Suppressor macrophage treated with lipopolysaccharide for 4 hours (primary cell): ENCODE data around the gene MISP3.

Experiments used
- DNase-seq: peaks from one replicate; pipeline ENCODE4 v3.0.0-alpha.2; 2020

Gene MISP3

DNA sequence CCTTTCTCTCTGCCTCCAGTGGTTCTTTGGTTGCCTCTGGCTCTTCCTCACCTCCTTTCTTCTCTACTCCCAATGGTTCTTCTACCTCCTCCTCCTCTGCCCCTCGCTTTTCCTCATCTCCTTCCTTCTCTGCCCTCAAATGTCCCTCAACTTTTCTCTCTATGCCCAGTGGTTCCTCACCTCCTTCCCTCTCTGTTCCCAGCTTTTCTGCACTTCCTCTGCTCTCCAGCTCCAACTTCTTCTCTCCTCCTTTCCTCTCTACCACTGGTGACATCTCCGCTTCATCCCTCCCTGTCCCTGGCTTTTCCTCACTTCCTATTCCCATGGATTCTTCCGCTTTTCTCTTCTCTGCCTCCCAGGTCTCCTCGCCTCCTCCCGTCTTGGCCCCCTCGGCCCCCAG is 18.5 kb upstream of the MISP3 start:
- no peak for DNase-seq

DNA sequence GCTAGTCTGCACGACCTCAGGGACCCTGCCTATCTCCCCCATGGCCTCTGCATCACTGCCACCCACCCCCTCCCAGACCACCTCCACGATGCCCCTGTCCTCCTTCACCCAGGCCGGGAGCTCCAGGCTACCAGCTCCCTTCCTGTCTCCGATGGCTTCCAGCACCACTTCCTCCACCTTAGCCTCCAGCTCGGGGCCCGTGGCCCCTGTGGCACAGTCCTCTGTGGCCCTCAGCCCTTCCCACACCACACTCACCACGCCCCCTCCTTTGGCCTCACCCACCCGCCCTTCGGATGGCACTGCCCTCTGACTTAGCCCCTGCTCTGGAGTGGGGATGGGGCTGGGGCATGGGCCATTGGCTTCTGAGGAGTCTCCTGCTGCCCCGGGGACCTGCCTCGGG is 17.9 kb upstream of the MISP3 start:
- DNase-seq = no peak

DNA sequence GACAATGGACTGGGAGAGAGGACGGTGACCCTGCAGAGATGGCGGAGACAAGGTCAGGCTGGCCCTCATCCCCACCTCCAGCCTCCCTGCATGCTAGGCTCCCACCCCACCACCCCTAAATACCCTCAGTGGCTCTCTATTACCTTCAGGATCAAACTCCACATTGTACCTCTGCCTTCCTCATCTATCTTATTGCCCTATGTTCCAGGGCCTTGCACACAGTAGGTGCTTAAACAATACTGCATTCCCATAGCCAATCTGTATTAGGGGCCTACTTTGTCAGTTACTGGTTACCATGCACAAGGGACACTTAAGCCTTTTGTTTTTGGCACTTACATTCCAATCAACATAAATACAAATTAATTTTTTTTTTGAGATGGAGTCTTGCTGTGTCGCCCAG is 17.2 kb upstream of the MISP3 start:
- DNase-seq = no peak

DNA sequence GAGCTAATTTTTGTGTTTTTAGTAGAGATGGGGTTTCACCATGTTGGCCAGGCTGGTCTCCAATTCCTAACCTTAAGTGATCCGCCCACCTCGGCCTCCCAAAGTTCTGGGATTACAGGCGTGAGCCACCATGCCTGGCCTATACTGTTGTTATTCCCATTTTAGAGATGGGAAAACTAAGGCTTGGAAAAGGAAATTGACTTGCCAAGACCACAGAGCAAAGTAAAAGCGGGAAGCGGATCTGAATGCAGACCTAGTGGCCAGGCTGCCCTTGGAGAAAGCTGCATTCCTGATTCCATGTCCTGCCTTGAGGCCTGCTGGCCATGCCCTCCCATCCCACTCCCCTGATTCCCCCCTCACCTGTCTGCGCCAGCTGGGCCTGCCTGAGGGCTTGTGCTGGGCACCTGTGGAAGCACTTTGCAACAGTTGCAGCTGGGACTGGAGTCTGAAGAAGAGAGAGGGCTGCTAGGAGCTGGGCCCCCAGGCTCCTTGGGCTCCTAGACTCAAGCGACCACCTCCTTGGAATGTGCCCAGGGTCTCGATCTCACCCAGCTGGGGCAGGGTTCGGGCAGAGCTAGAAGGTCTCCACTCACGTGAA is 16.4 kb upstream of the MISP3 start:
- DNase-seq = no peak

DNA sequence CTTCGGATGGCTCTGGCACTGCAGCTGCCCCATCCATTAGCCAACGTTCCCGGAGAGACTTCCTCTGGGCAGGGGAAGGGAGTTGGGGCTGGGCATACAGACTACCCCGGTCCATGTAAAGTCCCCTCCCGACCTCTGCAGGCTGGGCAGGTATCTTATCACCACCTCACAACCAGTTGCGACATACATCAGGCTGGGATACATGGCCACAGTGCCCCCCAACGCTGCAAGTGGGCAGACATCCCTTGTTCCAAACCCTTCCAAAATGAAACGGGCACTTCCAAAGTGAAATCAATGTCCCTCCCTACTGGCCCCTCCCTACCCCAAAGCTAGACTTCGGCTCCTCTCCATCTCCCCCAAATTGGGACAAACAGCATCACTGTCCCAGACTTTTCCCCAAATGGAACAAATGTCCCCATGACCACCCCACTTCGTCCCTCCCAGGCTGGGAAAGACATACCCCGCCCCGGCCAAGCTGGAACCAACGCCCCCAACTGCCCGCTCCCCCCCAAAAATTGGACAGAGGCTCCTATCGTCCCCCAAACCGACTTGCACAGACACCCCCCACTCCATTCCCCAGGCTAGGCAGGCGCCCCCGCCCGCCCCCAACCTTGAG is 15.7 kb upstream of the MISP3 start:
- no peak for DNase-seq

DNA sequence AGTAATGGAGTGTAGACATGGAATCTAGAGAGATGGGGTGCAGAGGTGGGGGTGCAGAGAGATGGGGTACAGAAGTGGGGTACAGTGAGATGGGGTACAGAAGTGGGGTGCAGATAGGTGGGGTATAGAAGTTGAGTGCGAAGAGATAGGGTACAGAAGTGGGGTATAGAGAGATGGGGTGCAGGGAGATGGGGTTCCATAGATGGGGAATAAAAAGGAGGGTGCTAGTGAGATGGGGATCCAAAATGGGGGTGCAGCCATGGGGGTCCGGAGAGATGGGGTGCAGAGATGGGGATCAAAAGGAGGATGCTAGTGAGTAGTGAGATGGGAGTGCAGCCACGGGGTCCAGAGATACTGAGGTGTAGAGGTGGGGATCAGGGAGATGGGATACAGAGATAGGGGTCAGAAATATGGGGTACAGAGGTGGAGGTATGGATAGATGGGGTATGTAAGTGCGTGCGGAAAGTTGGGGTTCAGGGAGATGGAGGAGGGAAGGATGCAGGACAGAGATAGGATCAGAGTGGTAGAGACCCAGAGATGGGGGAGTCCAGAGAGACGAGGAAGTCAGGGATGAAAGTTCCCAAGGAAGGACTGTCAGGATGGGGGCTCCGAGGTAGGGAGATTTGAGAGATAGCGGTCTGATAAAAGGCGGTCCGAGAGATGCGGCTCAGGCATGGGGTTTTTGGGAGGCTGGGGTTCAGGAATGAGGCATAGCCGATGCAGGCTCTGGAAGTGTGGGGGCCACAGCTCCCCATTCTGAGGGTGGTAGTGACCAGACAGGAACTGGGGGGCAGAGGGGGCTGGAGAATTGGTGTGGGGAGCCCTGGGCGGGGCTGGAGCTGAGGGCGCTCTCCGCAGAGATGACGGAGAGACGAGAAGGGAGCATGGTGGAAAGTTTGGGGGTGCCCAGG is 14.1 kb upstream of the MISP3 start:
- DNase-seq = no peak

DNA sequence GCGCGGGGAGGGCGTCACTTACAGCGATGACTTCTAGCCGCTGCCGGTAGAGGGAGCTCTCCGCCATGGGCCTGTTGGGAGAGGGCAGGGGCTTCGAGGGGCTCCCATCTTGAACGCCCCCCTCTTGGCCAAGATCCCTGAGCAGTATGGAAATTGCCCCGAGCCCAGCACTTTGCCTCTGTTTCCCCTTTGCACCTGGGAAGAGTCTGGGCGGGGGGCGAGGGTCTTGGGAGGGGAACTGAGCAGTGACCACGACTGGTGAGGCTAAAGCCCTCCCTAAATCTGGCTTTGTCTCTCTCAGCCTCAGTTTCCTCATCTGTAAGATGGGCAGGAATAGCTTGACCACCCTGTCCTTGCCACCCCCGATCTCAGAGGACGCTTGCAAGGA is 13.5 kb upstream of the MISP3 start:
- DNase-seq = peak; percentile 28

DNA sequence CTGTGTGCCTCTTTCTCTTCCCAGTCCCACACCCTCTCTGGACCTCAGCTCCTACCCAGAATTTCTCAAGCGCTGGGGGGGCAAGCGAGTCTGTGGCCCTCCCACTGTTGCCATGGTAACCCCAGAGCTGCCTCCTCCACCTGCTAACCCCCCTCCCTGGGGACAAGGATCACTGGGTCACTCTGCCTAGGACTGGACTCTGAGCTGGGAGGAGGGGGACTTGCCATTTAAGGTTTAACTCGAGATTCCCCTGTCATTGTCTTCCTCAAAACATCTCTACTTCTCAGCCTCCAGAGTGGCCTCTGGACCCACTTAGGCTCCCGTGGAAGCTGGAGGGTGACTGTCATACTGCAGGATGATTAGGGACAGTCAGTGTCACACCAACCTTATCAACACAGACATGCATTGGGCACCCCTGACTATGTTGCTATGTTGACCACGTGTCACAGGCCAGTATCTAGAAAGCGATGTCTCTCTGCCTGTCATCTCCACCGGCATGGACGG is 12.9 kb upstream of the MISP3 start:
- no peak for DNase-seq

DNA sequence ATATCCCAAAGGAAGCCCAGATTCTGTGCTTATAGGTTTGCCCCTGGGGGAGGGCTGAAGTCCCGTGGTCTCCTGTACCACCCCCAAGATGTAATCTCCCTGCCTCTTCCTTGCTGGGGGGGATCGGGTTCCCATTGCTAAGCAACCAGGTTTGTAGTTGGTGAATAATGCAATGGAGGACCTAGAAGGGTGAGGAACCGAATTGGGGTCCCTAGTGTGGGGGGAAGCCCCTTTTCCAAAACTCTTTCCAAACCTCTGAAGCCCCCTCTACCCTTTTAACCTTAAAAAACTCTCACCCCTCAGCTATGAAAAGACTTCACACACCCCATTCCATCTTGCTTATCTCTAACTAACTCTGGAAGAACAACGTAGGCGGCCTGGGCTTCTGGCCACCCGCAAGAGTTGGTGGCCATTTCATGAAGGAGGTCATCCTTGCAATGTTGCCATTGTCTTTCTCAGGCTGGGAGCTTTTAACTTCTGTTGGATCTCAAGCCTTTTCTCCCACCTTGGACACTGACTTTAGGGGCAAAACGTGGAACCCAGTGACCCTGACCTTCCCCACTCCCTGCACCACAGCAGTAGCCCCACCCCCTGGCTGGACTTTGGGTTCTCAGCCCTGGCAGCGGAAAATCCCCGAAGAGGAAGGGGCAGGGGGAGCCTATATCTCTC is 11.4 kb upstream of the MISP3 start:
- DNase-seq = no peak

DNA sequence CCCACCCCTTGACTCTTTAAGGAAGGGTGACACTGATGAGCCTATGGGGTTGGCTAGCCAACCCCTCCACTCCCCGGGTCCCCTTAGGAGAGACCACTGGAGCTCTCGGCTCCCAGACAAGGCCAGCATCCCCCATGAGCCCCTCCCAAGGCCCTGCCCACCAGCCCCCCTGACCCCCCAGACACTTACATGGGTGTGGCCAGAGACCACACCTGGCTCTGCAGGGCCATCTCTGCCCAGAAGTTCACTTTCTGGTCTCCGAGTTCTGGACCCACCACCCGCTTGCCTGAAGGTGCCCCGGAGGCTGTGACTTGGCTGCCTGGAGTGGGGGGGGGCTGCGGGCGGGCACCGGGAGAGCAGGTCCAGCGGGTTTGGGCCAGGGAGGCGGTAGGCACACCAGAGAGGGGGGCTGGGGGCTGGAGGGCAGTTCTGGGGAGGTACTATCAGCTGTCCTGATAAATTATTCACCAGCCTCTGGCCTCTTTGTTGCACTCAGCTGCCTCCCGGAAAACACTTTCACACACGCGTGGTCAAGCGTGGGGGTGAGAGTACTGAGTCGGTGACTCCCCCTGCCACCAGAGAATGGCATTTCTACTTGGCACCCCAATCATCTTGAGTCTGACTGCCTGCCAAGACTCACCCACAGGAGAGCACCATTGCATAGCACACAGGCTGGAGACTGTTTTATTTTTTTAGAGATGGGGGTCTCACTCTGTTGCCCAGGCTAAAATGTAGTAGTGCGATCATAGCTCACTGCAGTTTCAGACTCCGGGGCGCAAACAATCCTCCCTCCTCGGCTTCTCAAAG is 10.6 kb upstream of the MISP3 start, which contains the start of gene PALM3:
Gene PALM3 (minus strand): TSS at position 326 of the 807 bp plus-strand sequence. CDS start 96 bp downstream, at position 230.
- no peak for DNase-seq

DNA sequence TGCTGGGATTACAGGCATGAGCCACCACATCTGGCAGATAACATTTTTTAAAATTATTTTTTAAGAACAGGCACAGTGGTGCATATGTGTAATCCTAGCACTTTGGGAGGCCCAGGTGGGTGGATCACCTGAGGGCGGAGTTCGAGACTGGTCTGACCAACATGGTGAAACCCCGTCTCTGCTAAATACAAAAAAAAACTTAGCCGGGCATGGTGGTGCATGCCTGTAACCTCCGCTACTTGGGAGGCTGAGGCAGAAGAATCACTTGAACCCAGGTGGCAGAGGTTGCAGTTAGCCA is 10.1 kb upstream of the MISP3 start:
- DNase-seq = no peak

DNA sequence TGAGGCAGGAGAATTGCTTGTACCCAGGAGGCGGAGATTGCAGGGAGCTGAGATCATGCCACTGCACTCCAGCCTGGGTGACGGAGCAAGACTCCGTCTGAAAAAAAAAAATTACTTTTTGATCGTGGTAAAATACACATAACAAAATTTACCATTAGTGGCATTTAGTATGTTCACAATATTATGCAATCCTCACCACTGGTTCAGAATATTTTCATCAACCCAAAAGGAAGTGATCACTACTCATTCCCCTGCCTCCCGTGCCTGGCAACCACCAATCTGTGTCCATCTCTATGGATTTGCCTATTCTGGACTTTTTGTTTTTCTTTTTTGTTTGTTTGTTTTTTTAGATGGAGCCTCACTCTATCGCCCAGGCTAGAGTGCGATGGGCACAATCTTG is 9.5 kb upstream of the MISP3 start:
- DNase-seq = peak; percentile 20

DNA sequence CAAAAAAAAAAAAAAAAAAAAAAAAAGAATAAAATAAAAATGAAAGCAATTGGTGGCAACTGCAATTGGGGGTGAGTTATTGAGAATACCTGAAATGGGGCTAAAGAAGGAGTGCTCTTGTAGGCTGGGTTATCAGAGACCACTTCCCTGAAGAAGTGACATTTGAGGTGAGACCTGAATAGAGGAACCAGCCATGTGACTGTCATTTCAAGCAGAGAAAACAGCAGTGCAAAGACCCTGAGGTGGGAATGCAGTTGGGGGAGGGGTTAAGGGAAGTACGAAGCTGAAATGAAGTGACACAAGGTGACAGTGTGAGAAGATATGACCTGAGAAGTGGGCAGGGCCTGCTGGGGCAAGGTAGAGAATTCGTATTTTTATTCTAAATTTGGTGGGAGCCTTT is 6.5 kb upstream of the MISP3 start:
- no peak for DNase-seq

DNA sequence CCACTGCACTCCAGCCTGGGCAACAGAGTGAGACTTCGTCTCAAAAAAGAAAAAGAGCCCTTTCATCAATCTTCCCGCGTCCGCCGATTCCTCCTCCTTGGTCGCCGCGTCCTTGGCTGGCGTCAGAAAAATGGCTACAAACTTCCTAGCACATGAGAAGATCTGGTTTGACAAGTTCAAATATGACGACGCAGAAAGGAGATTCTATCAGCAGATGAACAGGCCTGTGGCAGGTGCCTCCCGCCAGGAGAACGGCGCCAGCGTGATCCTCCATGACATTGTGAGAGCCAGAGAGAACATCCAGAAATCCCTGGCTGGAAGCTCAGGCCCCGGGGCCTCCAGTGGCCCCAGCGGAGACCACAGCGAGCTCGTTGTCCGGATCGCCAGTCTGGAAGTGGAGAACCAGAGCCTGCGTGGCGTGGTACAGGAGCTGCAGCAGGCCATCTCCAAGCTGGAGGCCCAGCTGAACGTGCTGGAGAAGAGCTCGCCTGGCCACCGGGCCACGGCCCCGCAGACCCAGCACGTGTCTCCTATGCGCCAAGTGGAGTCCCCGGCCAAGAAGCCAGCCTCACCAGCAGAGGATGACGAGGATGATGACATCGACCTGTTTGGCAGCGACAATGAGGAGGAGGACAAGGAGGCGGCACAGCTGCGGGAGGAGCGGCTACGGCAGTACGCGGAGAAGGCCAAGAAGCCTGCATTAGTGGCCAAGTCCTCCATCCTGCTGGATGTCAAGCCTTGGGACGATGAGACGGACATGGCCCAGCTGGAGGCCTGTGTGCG is 2.1 kb upstream of the MISP3 start:
- no peak for DNase-seq

DNA sequence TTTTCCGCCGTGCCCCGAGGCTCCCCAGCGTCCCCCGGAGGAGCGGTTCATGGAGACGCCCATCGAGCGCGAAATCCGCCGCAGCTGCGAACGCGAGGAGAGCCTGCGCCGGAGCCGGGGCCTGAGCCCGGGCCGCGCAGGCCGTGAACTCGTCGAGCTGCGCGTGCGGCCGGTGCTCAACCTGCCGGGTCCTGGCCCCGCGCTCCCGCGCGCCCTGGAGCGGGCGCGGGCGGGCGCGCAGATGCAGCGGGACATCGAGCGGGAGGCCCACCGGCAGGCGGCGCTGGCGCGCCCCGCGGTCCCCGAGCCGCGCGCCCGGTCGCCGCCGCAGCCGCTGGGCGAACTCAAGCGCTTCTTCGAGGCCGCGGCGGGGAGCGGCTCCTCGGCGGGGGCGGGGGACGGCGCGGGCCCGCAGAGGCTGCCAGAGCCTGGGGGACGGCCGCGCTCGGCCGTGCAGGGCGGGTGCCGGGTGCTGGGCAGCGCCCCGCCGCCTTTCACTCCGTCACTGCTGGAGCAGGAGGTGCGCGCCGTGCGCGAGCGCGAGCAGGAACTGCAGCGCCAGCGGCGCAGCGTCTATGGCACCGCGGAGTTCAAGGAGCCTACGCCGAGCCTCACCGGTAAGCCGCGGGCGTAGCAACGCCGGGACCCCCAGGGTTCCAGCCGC is 807 bp downstream of the MISP3 start:
- DNase-seq = peak; percentile 85

DNA sequence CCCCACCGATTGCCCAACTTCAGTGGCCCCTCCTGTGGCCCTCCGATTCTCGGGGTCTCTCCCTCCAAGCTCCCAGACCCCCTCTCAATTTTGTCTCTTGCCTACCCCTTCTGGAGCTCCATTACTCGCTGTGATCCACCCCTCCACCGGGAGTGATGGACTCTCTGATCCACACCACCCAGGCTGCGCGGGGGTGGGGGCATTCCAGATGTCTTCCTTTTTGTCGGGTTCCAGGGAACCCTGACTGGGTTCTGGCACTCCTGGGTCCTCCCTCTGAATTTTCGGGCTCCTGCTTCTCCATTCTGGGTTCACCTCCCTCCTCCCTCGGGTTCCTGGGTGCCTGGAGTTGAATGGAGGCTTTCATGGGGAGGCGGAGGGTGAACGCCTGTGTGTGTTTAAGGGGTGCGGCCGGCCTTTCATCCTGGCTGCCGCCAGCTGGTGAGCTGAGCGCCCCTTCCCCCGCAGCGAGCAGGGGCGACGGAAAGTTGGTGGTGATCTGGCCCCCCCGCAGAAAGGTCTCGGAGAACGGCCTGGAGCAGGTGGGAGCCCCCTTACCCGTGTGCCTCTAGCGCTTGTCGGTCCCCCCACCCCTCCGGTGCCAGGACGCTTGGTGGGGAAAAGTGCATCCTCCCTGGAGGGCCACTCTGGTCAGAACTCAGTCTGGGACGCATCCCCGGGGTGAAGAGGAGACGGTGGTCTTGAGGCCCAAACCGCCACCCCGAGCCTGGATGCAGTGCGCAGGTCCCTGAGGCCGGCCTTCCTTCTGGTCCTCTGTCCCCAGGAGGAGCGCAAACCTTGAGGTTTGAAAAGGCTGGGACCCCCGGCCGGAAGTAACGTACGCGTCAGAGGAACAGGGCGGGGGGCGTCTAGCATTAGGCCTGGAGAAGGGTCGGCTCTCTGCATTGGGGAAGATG is 1.6 kb downstream of the MISP3 start:
- DNase-seq = no peak

DNA sequence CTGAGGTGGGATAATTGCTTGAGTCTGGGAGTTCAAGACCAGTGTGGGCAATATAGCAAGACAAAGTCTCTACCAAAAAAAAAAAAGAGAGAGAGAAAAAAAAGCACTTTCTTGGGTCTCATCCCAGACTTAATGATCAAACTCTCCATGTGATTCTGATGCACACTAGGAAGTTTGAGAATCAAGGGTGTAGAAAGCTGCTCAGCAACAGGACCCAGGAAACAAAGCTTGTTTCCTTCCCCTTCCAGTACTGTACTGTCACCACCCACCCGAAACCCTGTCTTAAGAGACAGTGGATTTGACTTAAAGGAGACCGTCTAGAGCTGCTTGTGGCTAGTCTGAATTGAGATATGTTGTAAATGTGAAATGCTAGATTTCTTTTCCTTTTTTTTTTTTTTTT is 5.8 kb downstream of the MISP3 start:
- DNase-seq = peak; percentile 85

DNA sequence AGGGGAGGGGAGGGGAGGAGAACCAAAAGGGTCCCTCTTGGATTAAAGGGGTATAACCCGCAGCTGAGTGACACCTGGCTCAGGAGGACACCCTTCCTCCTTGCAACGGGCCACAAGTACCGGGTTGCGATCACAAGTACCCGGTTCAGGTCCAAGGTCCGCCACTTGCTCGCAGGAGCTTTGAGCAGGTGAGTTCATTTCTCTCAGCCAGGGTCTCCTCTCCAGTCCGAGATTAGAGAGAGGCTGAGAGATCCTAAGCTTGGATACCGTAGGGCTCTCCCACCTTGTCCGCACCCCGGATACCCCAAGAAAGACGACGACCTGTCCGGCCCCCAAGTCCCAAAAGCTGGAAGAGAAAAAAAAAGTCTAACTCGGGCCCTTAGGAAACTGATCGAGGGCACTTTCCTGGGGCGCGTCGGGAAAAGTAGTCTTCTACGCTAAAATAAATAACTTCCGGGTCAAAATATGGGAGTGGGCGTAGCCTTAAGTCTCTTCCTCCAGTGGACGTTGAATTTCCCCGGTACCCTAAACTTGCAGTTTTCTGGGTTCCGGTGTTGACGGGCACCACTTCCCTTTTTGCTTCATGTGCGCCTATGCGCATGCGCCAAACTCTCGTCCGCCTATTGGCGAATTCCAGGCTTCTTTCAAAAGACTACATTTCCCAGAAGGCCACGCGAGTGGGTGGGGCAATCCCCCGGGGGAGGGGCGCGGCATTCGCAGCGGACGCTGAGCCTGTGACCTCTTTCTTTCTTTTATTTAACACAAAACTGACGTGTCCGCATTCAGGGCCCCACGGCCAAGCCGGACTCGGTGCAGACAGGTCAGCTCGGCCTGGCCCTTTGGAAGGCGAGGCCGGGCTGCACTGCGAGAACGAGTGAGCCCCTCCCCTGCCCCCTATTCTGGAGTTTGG is 8.6 kb downstream of the MISP3 start:
- DNase-seq = peak; percentile 100
